ENCODE data around the gene MNT. TPM values are rescaled to one million over a fixed set of nuclear protein-coding genes. Genes with fewer than 3 reads are reported as not detected.
A peak's percentile ranks its signal among the peaks of the same experiment; 100 is the strongest.

MNT gene
- total RNA-seq, 2 donors from 2014 or later, result 28.7 to 33.2 TPM

DNA sequence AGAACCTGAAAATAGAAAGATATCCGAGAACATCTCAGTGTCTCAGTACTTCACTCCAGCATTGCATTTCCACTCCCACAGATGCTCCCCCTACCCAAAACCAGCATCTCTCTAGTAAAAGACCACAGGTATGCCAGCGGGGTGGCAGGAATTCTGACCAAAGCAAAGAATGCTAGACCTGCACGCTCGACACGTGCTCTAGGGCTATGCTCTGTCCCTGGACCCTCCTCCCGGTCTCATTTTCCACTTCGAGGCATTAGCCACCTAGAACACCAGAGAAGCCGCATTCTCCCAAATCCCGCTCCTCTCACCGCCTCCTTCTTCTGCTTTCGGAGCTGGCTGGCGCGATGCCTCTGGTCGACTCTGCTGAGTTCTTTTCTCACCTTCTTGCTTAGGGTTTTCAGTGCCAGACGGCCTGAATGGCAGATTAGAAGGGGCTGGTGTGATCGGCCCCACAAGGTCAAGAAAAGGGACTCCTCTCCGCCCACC is 65.1 kb downstream of the MNT start:
- H3K9me3 Mint-ChIP-seq, result no peaks in the 10 kb centered on the region
- H3K27ac Mint-ChIP-seq, result peak overlapping the region; percentile 98
- H3K36me3 Mint-ChIP-seq (ENCODE audit: low read depth), result no peaks in the 10 kb centered on the region
- H3K27me3 Mint-ChIP-seq, result no peaks in the 10 kb centered on the region
- H3K4me3 Mint-ChIP-seq, result no peak overlapping the region
- H3K4me1 Mint-ChIP-seq, result peaks cover 4% of the 10 kb centered on the region
- ATAC-seq (replicated peaks), result no peak

Other genes starting within 250 kb of the MNT start
- 10 to 100 TPM; 39.0 to 52.8 TPM for gene SMG6, start 97.3 kb downstream of the MNT start, total RNA-seq
- 10 to 100 TPM; 11.8 to 19.1 TPM for gene SRR, start 97.1 kb downstream of the MNT start, total RNA-seq
- 10 to 100 TPM; 48.8 to 77.1 TPM for gene TSR1, start 64.6 kb downstream of the MNT start, total RNA-seq
- gene SGSM2, start 63.6 kb downstream of the MNT start, total RNA-seq, result 10 to 100 TPM; 35.2 to 43.4 TPM
- gene METTL16, start 110.8 kb upstream of the MNT start, total RNA-seq, result 10 to 100 TPM; 35.8 to 49.9 TPM
- gene PAFAH1B1, start 192.6 kb upstream of the MNT start, total RNA-seq, result 100 to 1,000 TPM; 168 to 182 TPM

Measured in activated T-helper 17 cell treated with anti-CD3 and anti-CD28 coated beads, Interleukin-2, amount 50 U/mL, for 72 hours (primary cell).